CD4-positive, alpha-beta T cell treated with Interleukin-6 for 4 hours (primary cell): ENCODE measurements around the gene S100A5.
"Not testable (repeated sequence)": the region's sequence is repeated elsewhere in the genome, so short reads cannot be mapped to it uniquely, and the experiment has no call there.

Source experiments
- DNase-seq: peaks from one replicate; pipeline ENCODE4 v3.0.0-alpha.2; 2020; ENCODE audit warnings: mixed read lengths

Gene S100A5

DNA sequence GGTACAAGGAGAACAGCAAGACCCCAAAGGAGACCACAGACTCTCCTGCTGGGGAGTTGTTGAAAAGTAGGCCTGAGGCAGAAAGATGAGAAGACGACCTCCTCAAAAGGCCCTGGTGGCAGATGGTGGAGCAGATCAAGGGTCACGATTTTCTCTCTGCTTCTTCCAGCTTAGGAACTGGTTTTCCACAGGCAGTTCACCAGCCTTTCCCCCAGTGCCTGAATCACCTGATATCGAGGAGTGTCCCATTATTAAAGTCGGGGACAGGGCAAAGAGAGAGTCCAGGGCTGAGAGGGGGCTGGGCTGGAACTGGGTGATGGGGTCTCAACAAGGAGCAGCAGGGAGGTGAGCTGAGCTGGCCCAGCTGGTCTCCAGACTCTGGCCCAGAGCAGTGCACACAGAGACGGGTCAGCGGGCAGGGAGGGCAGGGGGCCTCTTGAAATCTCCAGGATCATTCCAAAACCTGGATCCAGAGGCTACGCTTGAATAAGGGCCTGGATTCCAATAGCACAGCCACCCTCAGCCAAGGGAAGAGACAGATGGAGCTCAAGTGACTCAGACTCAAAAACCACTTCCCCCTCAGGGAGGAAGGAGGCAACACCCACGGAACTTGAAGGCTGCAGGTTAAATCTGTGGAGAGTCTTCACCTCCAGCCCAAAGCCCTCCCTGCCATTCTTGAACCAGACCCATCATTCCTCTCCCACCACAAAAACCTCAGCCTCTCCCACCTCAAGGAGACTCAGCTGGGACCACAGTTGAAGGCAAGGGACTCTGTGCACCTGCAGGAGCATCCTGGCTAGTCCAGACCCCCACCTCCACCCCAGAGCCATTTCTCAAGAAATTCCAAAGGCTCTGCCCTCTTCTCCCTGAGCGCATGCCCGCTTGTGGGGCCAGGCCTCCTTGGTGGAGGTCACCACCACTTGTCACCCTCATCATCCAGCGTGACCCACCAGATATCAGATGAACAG, at the start of gene S100A5:
Gene S100A5, minus strand, starts transcription at position 541 of the 968 bp plus-strand sequence. CDS start 743 bp downstream, outside the sequence.
- peak; percentile 76 for DNase-seq

- no peak for DNase-seq
Observed at GRCh38 chr1:153588482-153588881, 47.7 kb upstream of the S100A5 start.

- not testable (repeated sequence) for DNase-seq
Observed at GRCh38 chr1:153588033-153588432, 47.3 kb upstream of the S100A5 start.

GRCh38 chr1:153587314-153587713, 46.6 kb upstream of the S100A5 start:
- DNase-seq, result no peak

DNA sequence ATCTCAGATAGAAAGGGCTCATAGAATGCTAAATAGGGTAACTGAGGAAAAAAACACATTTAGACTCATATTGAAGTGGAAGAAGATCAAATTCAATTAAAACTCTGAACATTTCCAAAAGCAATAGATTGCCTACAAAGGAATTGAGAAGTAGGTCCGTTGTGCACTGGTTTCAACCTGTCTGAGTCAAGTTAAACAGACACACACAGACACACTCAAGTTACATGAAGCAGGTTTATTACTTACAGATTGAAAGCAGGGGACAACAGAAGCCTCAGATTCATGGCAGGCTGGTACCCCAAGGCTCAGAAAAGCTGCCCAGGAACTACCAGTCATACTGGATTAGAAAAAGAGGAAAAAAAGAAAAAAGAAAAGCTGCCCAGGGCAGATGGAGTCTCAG, 45.6 kb upstream of the S100A5 start:
- no peak for DNase-seq

DNA sequence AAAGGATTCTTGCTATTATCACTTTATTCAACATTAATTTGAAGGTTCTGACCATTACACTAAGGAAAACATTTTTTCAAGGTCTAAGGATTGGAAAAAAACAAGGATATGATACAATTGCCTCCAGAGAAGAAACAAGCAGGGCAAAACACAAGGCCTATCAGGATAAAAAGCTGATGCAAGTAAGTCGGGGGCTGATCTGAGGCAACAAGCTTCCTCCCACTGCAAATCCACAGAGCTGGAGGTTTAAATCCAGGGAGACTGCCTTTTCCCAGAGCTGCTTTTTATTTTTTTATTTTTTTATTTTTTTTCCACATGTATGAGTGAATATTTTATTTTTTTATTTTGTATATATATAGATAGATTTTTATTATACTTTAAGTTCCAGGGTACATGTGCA, 44.3 kb upstream of the S100A5 start:
- DNase-seq, result no peak

DNA sequence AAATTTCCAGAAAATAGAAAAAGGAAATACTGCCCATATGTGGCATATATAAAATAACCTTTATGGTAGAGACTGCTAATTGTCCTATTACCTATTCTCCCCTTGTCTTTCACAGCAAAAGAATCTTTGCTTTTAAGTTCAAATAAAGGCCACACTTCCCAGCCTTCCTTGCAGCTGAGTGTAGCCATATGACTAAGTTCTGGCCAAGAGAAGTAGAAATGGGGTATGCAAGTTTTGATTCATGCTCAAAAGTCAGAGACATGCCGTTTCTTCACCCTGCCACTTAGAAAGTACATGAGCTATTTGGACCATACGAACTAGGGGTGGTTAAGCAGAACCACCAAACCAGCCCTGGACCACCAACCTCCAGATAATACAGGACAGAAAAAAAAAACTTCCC, 43.2 kb upstream of the S100A5 start:
- no peak for DNase-seq

GRCh38 chr1:153583514-153583913, 42.8 kb upstream of the S100A5 start:
- not testable (repeated sequence) for DNase-seq

- DNase-seq, result not testable (repeated sequence)
Observed at GRCh38 chr1:153582836-153583235, 42.1 kb upstream of the S100A5 start.

DNA sequence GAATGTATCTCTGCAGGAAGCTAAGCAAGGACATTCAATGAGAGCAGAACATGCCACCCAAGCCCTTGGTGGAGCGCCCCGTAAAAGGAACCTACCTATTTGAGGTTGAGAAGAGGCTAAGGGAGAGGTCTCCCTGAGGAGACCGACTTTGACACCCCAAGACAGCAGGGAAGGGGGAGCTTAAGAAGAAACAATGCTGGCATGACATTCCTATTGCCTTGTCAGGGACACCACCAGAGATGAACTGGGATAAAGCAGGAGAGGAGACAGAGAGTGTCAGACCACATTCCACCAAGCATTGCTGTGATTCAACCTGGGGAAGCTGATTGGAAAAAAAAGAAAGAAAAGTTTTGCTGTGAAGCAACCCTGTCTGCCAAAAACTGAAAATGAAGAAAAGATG, 38.2 kb upstream of the S100A5 start:
- no peak for DNase-seq

GRCh38 chr1:153578490-153578889, 37.8 kb upstream of the S100A5 start:
- DNase-seq, result no peak

DNA sequence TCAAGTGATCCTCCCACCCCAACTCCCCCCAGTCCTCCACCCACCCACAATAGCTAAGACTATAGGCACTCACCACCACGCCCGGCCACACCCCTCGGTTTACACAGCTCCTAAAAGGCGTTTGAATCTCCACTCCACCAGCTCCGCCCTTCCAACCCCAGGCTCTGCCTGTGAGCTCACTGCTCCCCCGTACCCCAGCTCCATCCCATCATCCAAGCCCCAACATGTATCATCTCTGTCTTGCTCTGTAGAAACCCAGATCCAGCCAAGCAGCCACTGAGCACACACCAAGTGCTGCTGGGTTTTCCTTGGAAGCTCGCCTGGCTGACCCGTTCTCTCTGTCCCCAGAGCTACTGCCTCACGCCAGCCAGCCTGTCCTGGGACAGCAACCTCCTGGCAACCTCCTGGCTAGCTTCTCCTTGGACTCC, 36.9 kb upstream of the S100A5 start:
- DNase-seq, result no peak

GRCh38 chr1:153577138-153577537, 36.4 kb upstream of the S100A5 start:
- DNase-seq, result no peak

GRCh38 chr1:153575497-153575896, 34.8 kb upstream of the S100A5 start:
- DNase-seq, result not testable (repeated sequence)

DNA sequence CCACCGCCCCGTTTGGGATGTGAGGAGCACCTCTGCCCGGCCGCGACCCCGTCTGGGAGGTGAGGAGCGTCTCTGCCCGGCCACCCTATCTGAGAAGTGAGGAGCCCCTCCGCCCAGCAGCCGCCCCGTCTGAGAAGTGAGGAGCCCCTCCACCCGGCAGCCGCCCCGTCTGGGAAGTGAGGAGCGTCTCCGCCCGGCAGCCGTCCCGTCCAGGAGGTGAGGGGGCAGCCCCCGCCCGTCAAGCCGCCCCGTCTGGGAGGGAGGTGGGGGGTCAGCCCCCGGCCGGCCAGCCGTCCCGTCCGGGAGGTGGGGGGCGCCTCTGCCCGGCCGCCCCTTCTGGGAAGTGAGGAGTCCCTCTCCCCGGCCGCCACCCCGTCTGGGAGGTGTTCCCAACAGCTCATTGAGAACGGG, 34.4 kb upstream of the S100A5 start:
- not testable (repeated sequence) for DNase-seq

GRCh38 chr1:153573351-153573750, 32.6 kb upstream of the S100A5 start:
- no peak for DNase-seq

- peak; percentile 58 for DNase-seq
Observed at GRCh38 chr1:153572569-153573015, 31.9 kb upstream of the S100A5 start.

GRCh38 chr1:153571706-153572105, 31.0 kb upstream of the S100A5 start:
- DNase-seq, result no peak

DNA sequence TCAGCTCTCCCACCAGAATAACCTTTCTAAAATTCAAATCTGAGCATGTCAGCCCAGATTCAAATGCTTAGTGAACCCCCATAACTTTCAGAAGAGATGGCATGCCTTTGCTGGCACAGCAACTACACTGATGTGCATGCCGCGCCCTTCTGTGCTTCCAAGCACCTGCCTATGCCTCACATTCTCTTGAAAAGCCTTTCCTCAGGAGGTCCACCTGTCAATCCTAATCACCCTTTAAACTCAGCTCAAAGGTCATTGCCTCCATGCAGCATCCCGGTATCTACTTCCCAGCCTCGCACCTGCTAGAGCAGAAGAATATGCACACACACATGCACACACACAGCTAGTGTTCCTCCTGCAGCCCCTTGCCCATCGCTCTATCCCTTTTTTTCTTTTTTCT, 30.1 kb upstream of the S100A5 start:
- DNase-seq, result no peak

- no peak for DNase-seq
Observed at GRCh38 chr1:153569465-153569864, 28.7 kb upstream of the S100A5 start.

DNA sequence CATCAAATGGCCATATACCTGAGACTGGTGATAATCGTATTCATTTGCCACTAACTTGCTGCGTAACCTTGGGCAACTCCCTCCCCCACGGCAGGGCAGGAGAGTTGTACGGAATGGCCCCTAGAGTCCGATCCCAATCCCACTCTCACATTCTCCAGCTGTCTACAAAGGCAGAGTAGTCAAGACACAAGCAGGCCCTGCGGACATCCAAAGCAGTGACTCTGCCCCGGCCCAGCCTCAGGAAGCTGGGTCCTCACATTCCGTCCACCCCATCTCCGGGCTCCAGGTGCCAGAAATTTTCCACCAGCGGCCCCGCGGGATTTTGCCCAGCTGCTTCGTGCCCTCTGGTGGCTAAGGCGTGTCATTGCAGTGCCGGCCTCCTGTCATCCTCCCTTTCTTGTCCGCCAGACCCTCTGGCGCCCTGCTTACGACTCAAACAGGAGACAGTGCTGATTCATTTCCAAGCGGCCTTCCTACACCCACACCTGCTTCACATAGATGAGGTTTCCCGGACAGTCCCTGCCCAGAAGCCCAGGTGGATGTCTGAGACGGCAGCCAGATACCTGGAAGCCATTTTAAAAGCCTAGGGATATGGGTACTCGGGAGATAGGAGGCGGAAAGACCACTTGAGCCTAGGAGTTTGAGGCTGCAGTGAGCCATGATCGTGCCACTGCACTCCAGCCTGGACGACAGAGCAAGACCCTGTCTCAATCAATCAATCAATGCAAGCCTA, 27.8 kb upstream of the S100A5 start:
- peak; percentile 86 for DNase-seq

- DNase-seq, result peak; percentile 20
Observed at GRCh38 chr1:153567621-153568366, 27.1 kb upstream of the S100A5 start.
